LNCAP (cell line): ENCODE data around the gene SCUBE2.

Experiments used
- CTCF ChIP-seq: fragments of 450-650 bp; IDR thresholded peaks from 2 replicates; pipeline ENCODE4 v1.5.1; 2017; ENCODE audit warnings: mild to moderate bottlenecking

The SCUBE2 gene

GRCh38 chr11:8971924-8972316, 119.5 kb downstream of the SCUBE2 start:
- no peak for TF ChIP-seq CTCF

- TF ChIP-seq CTCF, result no peak
These were observed 120.0 kb downstream of the SCUBE2 start for GRCh38 chr11:8971196-8971923.
